RWPE1 (cell line): Measurements from ENCODE around the gene NUDT8.

Source experiments
- CTCF ChIA-PET: fragments of 350-600 bp; sonication (Branson Sonifier 250); formaldehyde crosslinking; extraction: SDS; loops from one replicate; lab custom pipeline; 2021; lab: Yijun Ruan, JAX
- POLR2A ChIA-PET: fragments of 400-600 bp; formaldehyde crosslinking; extraction: SDS; loops from one replicate; lab custom pipeline; 2020; ENCODE audit warnings: antibody characterized with exemption; ENCODE audit not compliant: low non-redundant PET; lab: Yijun Ruan, JAX
- DNase-seq: peaks from one replicate; pipeline ENCODE4 v3.0.0; 2012; ENCODE audit warnings: low spot score
- H3K27ac ChIP-seq: fragments of 450-650 bp; 2 replicates; pipeline ENCODE4 v1.5.1; 2017
- CTCF ChIP-seq: fragments of 450-650 bp; conservative IDR thresholded peaks from 2 replicates; pipeline ENCODE4 v1.5.1; 2017; ENCODE audit warnings: low read depth, mild to moderate bottlenecking

NUDT8 gene

DNA sequence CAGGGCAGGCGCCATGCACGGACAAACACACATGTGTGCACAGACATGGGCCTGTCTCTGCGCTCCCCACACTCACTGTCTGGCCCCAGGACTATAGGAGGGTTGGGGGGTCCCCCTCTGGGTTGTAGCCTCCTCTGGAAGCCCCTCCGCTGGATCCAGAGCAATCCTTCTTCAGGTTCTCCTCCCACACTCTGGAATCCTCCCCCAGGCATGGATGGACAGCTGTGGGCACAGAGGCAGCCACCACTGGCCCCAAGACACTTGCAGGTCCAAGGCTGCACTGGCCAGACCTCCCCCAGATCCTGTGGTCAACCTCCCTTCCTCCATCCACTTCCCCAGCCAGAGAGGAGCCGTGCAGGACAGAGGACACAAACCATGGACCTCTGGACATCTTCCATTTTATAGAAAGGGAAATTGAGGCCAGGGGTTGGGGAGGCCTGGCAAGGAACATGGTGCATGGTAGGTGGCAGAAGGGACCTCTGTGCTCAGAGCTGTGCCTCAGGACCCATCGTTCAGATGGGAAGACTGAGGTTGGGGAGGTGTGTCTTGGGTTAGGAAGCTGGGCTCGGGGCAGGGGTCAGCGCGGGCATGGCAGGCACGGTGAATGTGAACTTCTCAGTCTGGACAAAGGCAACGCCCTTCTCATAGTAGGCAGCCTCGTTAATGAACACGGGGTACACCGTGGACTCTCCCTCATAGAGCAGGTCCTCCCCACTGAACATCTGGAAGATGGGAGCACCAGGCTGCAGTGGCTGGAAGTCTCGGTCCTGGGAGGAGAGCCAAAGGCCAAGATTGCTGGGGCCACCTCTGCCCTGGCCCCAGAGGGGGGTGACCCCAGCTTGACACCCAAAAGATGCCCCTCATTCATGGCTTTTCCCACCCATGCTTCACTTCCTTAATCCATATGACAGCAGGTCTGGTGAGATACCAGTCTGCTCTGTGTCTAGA is 12.7 kb upstream of the NUDT8 start:
- no peak overlapping the region for H3K27ac ChIP-seq
- ChIA-PET CTCF (no interaction called here), POLR2A (no interaction called here)
- no peak for TF ChIP-seq CTCF
- no peak for DNase-seq

- no peak for TF ChIP-seq CTCF
- DNase-seq, result no peak
- CTCF ChIA-PET, result no interaction called here
- H3K27ac ChIP-seq, result no peak overlapping the region
- POLR2A ChIA-PET, result no interaction called here
These were observed 11.8 kb upstream of the NUDT8 start for GRCh38 chr11:67641338-67642172.

DNA sequence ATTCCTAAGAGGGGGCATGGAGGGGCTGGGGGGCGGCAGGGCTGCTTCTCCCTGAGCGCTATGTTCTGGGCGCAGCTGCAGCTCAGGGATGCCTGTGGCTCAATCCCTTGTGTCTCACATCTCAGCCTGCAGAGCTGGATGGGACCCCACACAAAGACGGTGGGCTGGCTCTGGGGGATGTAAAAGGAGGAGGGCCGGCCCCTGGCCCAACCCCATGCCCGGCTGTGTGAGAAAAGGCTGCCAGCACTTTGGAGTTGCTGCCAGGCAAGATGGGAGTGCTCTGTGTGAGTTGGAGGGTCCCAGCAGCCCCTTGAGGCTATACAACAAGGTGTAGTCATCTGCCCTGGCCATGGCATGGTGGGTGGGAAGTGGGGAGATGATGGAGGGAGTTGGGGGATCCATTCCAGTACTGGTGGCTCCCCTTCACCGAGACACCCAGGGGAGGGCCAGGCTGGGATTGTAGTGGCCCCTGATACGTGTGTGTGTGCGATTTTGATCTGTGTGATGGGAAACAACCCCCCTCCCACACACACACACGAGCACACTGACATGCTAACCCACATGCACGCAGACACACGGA is 11.1 kb upstream of the NUDT8 start:
- ChIA-PET CTCF (no interaction called here), POLR2A (no interaction called here)
- no peak overlapping the region for H3K27ac ChIP-seq
- DNase-seq, result no peak
- TF ChIP-seq CTCF, result no peak

GRCh38 chr11:67640021-67640757 is 10.5 kb upstream of the NUDT8 start:
- ChIA-PET CTCF (interaction anchor here (0.7 kb wide), 1 partner anchor 26 kb away, joined by 4 read pairs; no protein-coding TSS in a partner anchor), POLR2A (no interaction called here)
- H3K27ac ChIP-seq, result no peak overlapping the region
- TF ChIP-seq CTCF, result peak; percentile 54
- peak; percentile 12 for DNase-seq

GRCh38 chr11:67639438-67639859 is 9.7 kb upstream of the NUDT8 start, which contains the start of gene TBX10:
TSS of gene TBX10 (minus strand) at chr11:67639763. CDS start at chr11:67639472, 291 bp downstream.
- ChIA-PET POLR2A (no interaction called here), CTCF (interaction anchor here (0.7 to 1.1 kb wide), 2 partner anchors 23 to 27 kb away, joined by 4 read pairs; no protein-coding TSS in a partner anchor)
- DNase-seq, result no peak
- H3K27ac ChIP-seq, result no peak within 1 kb of the TSS
- no peak for TF ChIP-seq CTCF
